Loucy (cell line): ENCODE measurements around the gene FGF2.

Source experiments
- H2AFZ ChIP-seq: fragments of 200-600 bp; sonication (generic); 2 replicates; pipeline ENCODE4 v1.6.0; 2016; ENCODE audit warnings: antibody characterized with exemption, mild to moderate bottlenecking, low read length, moderate library complexity
- H3F3A ChIP-seq: fragments of 200-600 bp; 2 replicates; pipeline ENCODE4 v1.6.0; 2016; ENCODE audit warnings: antibody characterized with exemption, low read depth, mild to moderate bottlenecking
- H3K27me3 ChIP-seq: fragments of 200-600 bp; sonication (generic); 2 replicates; pipeline ENCODE4 v1.6.1; 2014; ENCODE audit warnings: low read length, mild to moderate bottlenecking; ENCODE audit not compliant: insufficient read depth, poor library complexity, severe bottlenecking
- H3K36me3 ChIP-seq: fragments of 200-600 bp; sonication (generic); 2 replicates; pipeline ENCODE4 v1.6.1; 2016; ENCODE audit warnings: low read length; ENCODE audit not compliant: insufficient read depth
- H3K4me1 ChIP-seq: fragments of 200-600 bp; sonication (generic); 2 replicates; pipeline ENCODE4 v1.5.1; 2014; ENCODE audit warnings: low read length, mild to moderate bottlenecking; ENCODE audit not compliant: insufficient read depth, poor library complexity, severe bottlenecking
- H3K4me2 ChIP-seq: fragments of 200-600 bp; sonication (generic); 2 replicates; pipeline ENCODE4 v1.6.0; 2014; ENCODE audit warnings: antibody characterized with exemption, low read length, low read depth, mild to moderate bottlenecking; ENCODE audit not compliant: poor library complexity, severe bottlenecking
- H3K4me3 ChIP-seq: fragments of 200-600 bp; sonication (generic); 2 replicates; pipeline ENCODE4 v1.5.1; 2014; ENCODE audit warnings: low read length, mild to moderate bottlenecking, mixed read lengths; ENCODE audit not compliant: poor library complexity, severe bottlenecking
- H3K79me2 ChIP-seq: fragments of 200-600 bp; sonication (generic); 2 replicates; pipeline ENCODE4 v1.6.1; 2014; ENCODE audit warnings: low read length; ENCODE audit not compliant: insufficient read depth
- H3K9ac ChIP-seq: fragments of 200-600 bp; sonication (generic); 2 replicates; pipeline ENCODE4 v1.6.0; 2014; ENCODE audit warnings: mild to moderate bottlenecking, low read depth, low read length, moderate library complexity; ENCODE audit not compliant: poor library complexity, severe bottlenecking
- H3K9me2 ChIP-seq: fragments of 200-600 bp; sonication (generic); replicated peaks from 2 replicates; pipeline ENCODE4 v1.6.1; 2016; ENCODE audit warnings: low read depth, low read length, mixed read lengths
- H3K9me3 ChIP-seq: fragments of 200-600 bp; sonication (generic); 2 replicates; pipeline ENCODE4 v1.6.1; 2014; ENCODE audit warnings: mild to moderate bottlenecking, antibody characterized with exemption, low read length, low read depth; ENCODE audit not compliant: insufficient read depth
- H4K20me1 ChIP-seq: fragments of 200-600 bp; sonication (generic); 2 replicates; pipeline ENCODE4 v1.6.0; 2014; ENCODE audit warnings: antibody characterized with exemption, low read length, mild to moderate bottlenecking; ENCODE audit not compliant: insufficient read depth, poor library complexity, severe bottlenecking
- CTCF ChIP-seq: fragments of 200-600 bp; sonication (generic); conservative IDR thresholded peaks from 2 replicates; pipeline ENCODE4 v1.5.1; 2014; ENCODE audit warnings: mild to moderate bottlenecking, antibody characterized with exemption, low read length
- EZH2phosphoT487 ChIP-seq: fragments of 200-600 bp; IDR thresholded peaks from 2 replicates; pipeline ENCODE4 v1.6.1; 2018; ENCODE audit warnings: antibody characterized with exemption, mild to moderate bottlenecking, moderate library complexity, borderline replicate concordance

FGF2 gene

GRCh38 chr4:122884499-122884898 lies 57.9 kb downstream of the FGF2 start:
- Histone ChIP-seq H3K9me3 (no peaks in the 10 kb centered on the region), H3K9ac (no peak overlapping the region), H3K36me3 (no peaks in the 10 kb centered on the region), H3K4me2 (no peak overlapping the region), H3F3A (no peaks in the 10 kb centered on the region), H4K20me1 (no peaks in the 10 kb centered on the region), H3K9me2 (no peaks in the 10 kb centered on the region), H2AFZ (no peak overlapping the region), H3K79me2 (no peaks in the 10 kb centered on the region), H3K4me3 (no peak overlapping the region), H3K4me1 (no peaks in the 10 kb centered on the region), H3K27me3 (no peaks in the 10 kb centered on the region)
- TF ChIP-seq CTCF (no peak), EZH2phosphoT487 (no peak)

- Histone ChIP-seq H3K9me3 (no peaks in the 10 kb centered on the region), H3K4me1 (no peaks in the 10 kb centered on the region), H3K4me3 (no peak overlapping the region), H3K79me2 (no peaks in the 10 kb centered on the region), H4K20me1 (no peaks in the 10 kb centered on the region), H3F3A (no peaks in the 10 kb centered on the region), H3K27me3 (no peaks in the 10 kb centered on the region), H3K9me2 (no peaks in the 10 kb centered on the region), H2AFZ (no peak overlapping the region), H3K4me2 (no peak overlapping the region), H3K36me3 (no peaks in the 10 kb centered on the region), H3K9ac (no peak overlapping the region)
- TF ChIP-seq EZH2phosphoT487 (no peak), CTCF (no peak)
Measured at GRCh38 chr4:122889726-122890125, 63.1 kb downstream of the FGF2 start.

GRCh38 chr4:122890147-122890795 lies 63.6 kb downstream of the FGF2 start:
- Histone ChIP-seq H3K4me2 (no peak overlapping the region), H3K4me3 (no peak overlapping the region), H3K79me2 (no peaks in the 10 kb centered on the region), H3K9ac (no peak overlapping the region), H3K27me3 (no peaks in the 10 kb centered on the region), H3K9me2 (no peaks in the 10 kb centered on the region), H2AFZ (no peak overlapping the region), H3K36me3 (no peaks in the 10 kb centered on the region), H4K20me1 (no peaks in the 10 kb centered on the region), H3K9me3 (no peaks in the 10 kb centered on the region), H3K4me1 (no peaks in the 10 kb centered on the region), H3F3A (no peaks in the 10 kb centered on the region)
- TF ChIP-seq EZH2phosphoT487, result no peak
- no peak for TF ChIP-seq CTCF
